ENCODE data around the gene SLC22A6.
"Not testable (repeated sequence)": the region's sequence is repeated elsewhere in the genome, so short reads cannot be mapped to it uniquely, and the experiment has no call there.

SLC22A6 gene

GRCh38 chr11:62974848-62975522 is 9.8 kb downstream of the SLC22A6 start:
- no peak overlapping the region for H2AFZ ChIP-seq (ENCODE audit: low read depth, low read length)

GRCh38 chr11:62965574-62965973 is 19.2 kb downstream of the SLC22A6 start:
- H3K4me3 ChIP-seq (ENCODE audit: low read length), result no peak overlapping the region
- no peaks in the 10 kb centered on the region for H3K27me3 ChIP-seq (ENCODE audit: insufficient read depth, low read length)
- H3K4me1 ChIP-seq (ENCODE audit: insufficient read depth, low read length), result no peaks in the 10 kb centered on the region
- H2AFZ ChIP-seq (ENCODE audit: low read depth, low read length), result no peak overlapping the region
- no peaks in the 10 kb centered on the region for H3K36me3 ChIP-seq (ENCODE audit: insufficient read depth, low read length)
- H3K9me3 ChIP-seq (ENCODE audit: low read length), result no peaks in the 10 kb centered on the region

More at GRCh38 chr11:62974848-62975522, 9.8 kb downstream of the SLC22A6 start:
- Histone ChIP-seq H3K27me3 (ENCODE audit: insufficient read depth, low read length) (no peaks in the 10 kb centered on the region), H3K4me1 (ENCODE audit: insufficient read depth, low read length) (no peaks in the 10 kb centered on the region), H3K4me3 (ENCODE audit: low read length) (no peak overlapping the region), H3K9me3 (ENCODE audit: low read length) (no peaks in the 10 kb centered on the region), H3K36me3 (ENCODE audit: insufficient read depth, low read length) (no peaks in the 10 kb centered on the region)

- Histone ChIP-seq H3K27me3 (ENCODE audit: insufficient read depth, low read length) (no peaks in the 10 kb centered on the region), H3K4me3 (ENCODE audit: low read length) (no peak overlapping the region), H2AFZ (ENCODE audit: low read depth, low read length) (no peak overlapping the region), H3K9me3 (ENCODE audit: low read length) (no peaks in the 10 kb centered on the region), H3K36me3 (ENCODE audit: insufficient read depth, low read length) (no peaks in the 10 kb centered on the region), H3K4me1 (ENCODE audit: insufficient read depth, low read length) (peaks cover 3% of the 10 kb centered on the region)
Measured at GRCh38 chr11:62962391-62962790, 22.4 kb downstream of the SLC22A6 start.

GRCh38 chr11:62961017-62961570 is 23.7 kb downstream of the SLC22A6 start:
- Histone ChIP-seq H3K27me3 (ENCODE audit: insufficient read depth, low read length) (no peaks in the 10 kb centered on the region), H3K9me3 (ENCODE audit: low read length) (no peaks in the 10 kb centered on the region), H3K4me3 (ENCODE audit: low read length) (no peak overlapping the region), H3K36me3 (ENCODE audit: insufficient read depth, low read length) (no peaks in the 10 kb centered on the region), H3K4me1 (ENCODE audit: insufficient read depth, low read length) (peaks cover 3% of the 10 kb centered on the region), H2AFZ (ENCODE audit: low read depth, low read length) (no peak overlapping the region)

GRCh38 chr11:62959422-62959980 is 25.3 kb downstream of the SLC22A6 start:
- Histone ChIP-seq H3K9me3 (ENCODE audit: low read length) (no peaks in the 10 kb centered on the region), H3K4me1 (ENCODE audit: insufficient read depth, low read length) (peaks cover 3% of the 10 kb centered on the region), H2AFZ (ENCODE audit: low read depth, low read length) (no peak overlapping the region), H3K27me3 (ENCODE audit: insufficient read depth, low read length) (no peaks in the 10 kb centered on the region), H3K36me3 (ENCODE audit: insufficient read depth, low read length) (no peaks in the 10 kb centered on the region), H3K4me3 (ENCODE audit: low read length) (no peak overlapping the region)

- Histone ChIP-seq H3K36me3 (ENCODE audit: insufficient read depth, low read length) (no peaks in the 10 kb centered on the region), H2AFZ (ENCODE audit: low read depth, low read length) (no peak overlapping the region), H3K4me3 (ENCODE audit: low read length) (no peak overlapping the region), H3K27me3 (ENCODE audit: insufficient read depth, low read length) (no peaks in the 10 kb centered on the region), H3K4me1 (ENCODE audit: insufficient read depth, low read length) (peaks cover 3% of the 10 kb centered on the region), H3K9me3 (ENCODE audit: low read length) (no peaks in the 10 kb centered on the region)
Measured at GRCh38 chr11:62958547-62959421, 26.0 kb downstream of the SLC22A6 start.

- no peaks in the 10 kb centered on the region for H3K36me3 ChIP-seq (ENCODE audit: insufficient read depth, low read length)
- no peaks in the 10 kb centered on the region for H3K9me3 ChIP-seq (ENCODE audit: low read length)
- H2AFZ ChIP-seq (ENCODE audit: low read depth, low read length), result no peak overlapping the region
- H3K27me3 ChIP-seq (ENCODE audit: insufficient read depth, low read length), result no peaks in the 10 kb centered on the region
- H3K4me3 ChIP-seq (ENCODE audit: low read length), result no peak overlapping the region
- H3K4me1 ChIP-seq (ENCODE audit: insufficient read depth, low read length), result peaks cover 3% of the 10 kb centered on the region
Measured at GRCh38 chr11:62957147-62957546, 27.6 kb downstream of the SLC22A6 start.

GRCh38 chr11:62954478-62954877 is 30.3 kb downstream of the SLC22A6 start:
- no peaks in the 10 kb centered on the region for H3K36me3 ChIP-seq (ENCODE audit: insufficient read depth, low read length)
- peaks cover 3% of the 10 kb centered on the region for H3K4me1 ChIP-seq (ENCODE audit: insufficient read depth, low read length)
- no peak overlapping the region for H3K4me3 ChIP-seq (ENCODE audit: low read length)
- no peaks in the 10 kb centered on the region for H3K27me3 ChIP-seq (ENCODE audit: insufficient read depth, low read length)
- no peaks in the 10 kb centered on the region for H3K9me3 ChIP-seq (ENCODE audit: low read length)
- no peak overlapping the region for H2AFZ ChIP-seq (ENCODE audit: low read depth, low read length)

- Histone ChIP-seq H3K4me3 (ENCODE audit: low read length) (no peak overlapping the region), H3K27me3 (ENCODE audit: insufficient read depth, low read length) (peaks cover 2% of the 10 kb centered on the region), H2AFZ (ENCODE audit: low read depth, low read length) (no peak overlapping the region), H3K4me1 (ENCODE audit: insufficient read depth, low read length) (no peaks in the 10 kb centered on the region), H3K9me3 (ENCODE audit: low read length) (no peaks in the 10 kb centered on the region), H3K36me3 (ENCODE audit: insufficient read depth, low read length) (no peaks in the 10 kb centered on the region)
Measured at GRCh38 chr11:62953811-62954210, 31.0 kb downstream of the SLC22A6 start.

- Histone ChIP-seq H3K4me1 (ENCODE audit: insufficient read depth, low read length) (no peaks in the 10 kb centered on the region), H3K9me3 (ENCODE audit: low read length) (no peaks in the 10 kb centered on the region), H2AFZ (ENCODE audit: low read depth, low read length) (no peak overlapping the region), H3K36me3 (ENCODE audit: insufficient read depth, low read length) (no peaks in the 10 kb centered on the region), H3K4me3 (ENCODE audit: low read length) (no peak overlapping the region), H3K27me3 (ENCODE audit: insufficient read depth, low read length) (peaks cover 10% of the 10 kb centered on the region)
Measured at GRCh38 chr11:62948765-62949320, 35.9 kb downstream of the SLC22A6 start.

GRCh38 chr11:62945538-62945937 is 39.2 kb downstream of the SLC22A6 start:
- H3K27me3 ChIP-seq (ENCODE audit: insufficient read depth, low read length), result peaks cover 10% of the 10 kb centered on the region
- not testable (repeated sequence) for H3K4me3 ChIP-seq (ENCODE audit: low read length); H3K9me3 ChIP-seq (ENCODE audit: low read length); H3K4me1 ChIP-seq (ENCODE audit: insufficient read depth, low read length); H2AFZ ChIP-seq (ENCODE audit: low read depth, low read length); H3K36me3 ChIP-seq (ENCODE audit: insufficient read depth, low read length)

GRCh38 chr11:62937528-62937927 is 47.2 kb downstream of the SLC22A6 start:
- not testable (repeated sequence) for H3K9me3 ChIP-seq (ENCODE audit: low read length); H3K27me3 ChIP-seq (ENCODE audit: insufficient read depth, low read length); H3K4me3 ChIP-seq (ENCODE audit: low read length); H3K36me3 ChIP-seq (ENCODE audit: insufficient read depth, low read length); H3K4me1 ChIP-seq (ENCODE audit: insufficient read depth, low read length); H2AFZ ChIP-seq (ENCODE audit: low read depth, low read length)

- Histone ChIP-seq H2AFZ (ENCODE audit: low read depth, low read length) (no peak overlapping the region), H3K36me3 (ENCODE audit: insufficient read depth, low read length) (no peaks in the 10 kb centered on the region), H3K4me1 (ENCODE audit: insufficient read depth, low read length) (no peaks in the 10 kb centered on the region), H3K9me3 (ENCODE audit: low read length) (no peaks in the 10 kb centered on the region), H3K27me3 (ENCODE audit: insufficient read depth, low read length) (peaks cover 7% of the 10 kb centered on the region), H3K4me3 (ENCODE audit: low read length) (no peak overlapping the region)
Measured at GRCh38 chr11:62934496-62934785, 50.3 kb downstream of the SLC22A6 start.
